Measurements from ENCODE around the gene RTN4RL1. TPM values are rescaled to one million over a fixed set of nuclear protein-coding genes. Genes with fewer than 3 reads are reported as not detected.

The RTN4RL1 gene
- total RNA-seq, 1 donor, result 1.1 TPM

GRCh38 chr17:2009737-2010136 lies 15.4 kb downstream of the RTN4RL1 start:
- Histone ChIP-seq H3K79me2 (ENCODE audit: insufficient read depth, low read length) (no peaks in the 10 kb centered on the region), H4K20me1 (ENCODE audit: insufficient read depth, low read length) (no peaks in the 10 kb centered on the region), H3K36me3 (ENCODE audit: insufficient read depth, low read length) (no peaks in the 10 kb centered on the region), H3K4me3 (ENCODE audit: insufficient read depth, low read length) (no peak overlapping the region), H3K27me3 (ENCODE audit: insufficient read depth, low read length) (no peaks in the 10 kb centered on the region), H3K9me3 (ENCODE audit: low read depth, low read length) (no peaks in the 10 kb centered on the region), H3K27ac (ENCODE audit: low read depth, low read length) (no peak overlapping the region), H3K4me2 (ENCODE audit: insufficient read depth, low read length) (no peak overlapping the region), H2AFZ (ENCODE audit: low read length) (no peak overlapping the region), H3K4me1 (ENCODE audit: insufficient read depth, low read length) (peaks cover 21% of the 10 kb centered on the region)
- peak; percentile 65 for DNase-seq (ENCODE audit: insufficient read length, low spot score, missing footprints)
- TF ChIP-seq CTCF (IDR thresholded peaks at IDR 0.05; ENCODE audit: extremely low read depth, low read depth, low read length), result no peak

GRCh38 chr17:2008332-2009126 lies 16.6 kb downstream of the RTN4RL1 start:
- peak; percentile 65 for DNase-seq (ENCODE audit: insufficient read length, low spot score, missing footprints)
- no peak overlapping the region for H3K4me3 ChIP-seq (ENCODE audit: insufficient read depth, low read length)
- H3K4me1 ChIP-seq (ENCODE audit: insufficient read depth, low read length), result peaks cover 17% of the 10 kb centered on the region
- H3K27ac ChIP-seq (ENCODE audit: low read depth, low read length), result no peak overlapping the region
- no peaks in the 10 kb centered on the region for H3K9me3 ChIP-seq (ENCODE audit: low read depth, low read length)
- H4K20me1 ChIP-seq (ENCODE audit: insufficient read depth, low read length), result no peaks in the 10 kb centered on the region
- TF ChIP-seq CTCF (IDR thresholded peaks at IDR 0.05; ENCODE audit: extremely low read depth, low read depth, low read length), result no peak
- H2AFZ ChIP-seq (ENCODE audit: low read length), result peak overlapping the region; percentile 35
- no peaks in the 10 kb centered on the region for H3K36me3 ChIP-seq (ENCODE audit: insufficient read depth, low read length)
- no peaks in the 10 kb centered on the region for H3K79me2 ChIP-seq (ENCODE audit: insufficient read depth, low read length)
- no peak overlapping the region for H3K4me2 ChIP-seq (ENCODE audit: insufficient read depth, low read length)
- H3K27me3 ChIP-seq (ENCODE audit: insufficient read depth, low read length), result no peaks in the 10 kb centered on the region

- no peaks in the 10 kb centered on the region for H4K20me1 ChIP-seq (ENCODE audit: insufficient read depth, low read length)
- no peak for DNase-seq (ENCODE audit: insufficient read length, low spot score, missing footprints)
- no peak overlapping the region for H3K27ac ChIP-seq (ENCODE audit: low read depth, low read length)
- no peaks in the 10 kb centered on the region for H3K9me3 ChIP-seq (ENCODE audit: low read depth, low read length)
- no peak for TF ChIP-seq CTCF (IDR thresholded peaks at IDR 0.05; ENCODE audit: extremely low read depth, low read depth, low read length)
- H3K36me3 ChIP-seq (ENCODE audit: insufficient read depth, low read length), result no peaks in the 10 kb centered on the region
- no peak overlapping the region for H3K4me3 ChIP-seq (ENCODE audit: insufficient read depth, low read length)
- no peak overlapping the region for H3K4me2 ChIP-seq (ENCODE audit: insufficient read depth, low read length)
- no peak overlapping the region for H2AFZ ChIP-seq (ENCODE audit: low read length)
- H3K79me2 ChIP-seq (ENCODE audit: insufficient read depth, low read length), result no peaks in the 10 kb centered on the region
- peaks cover 2% of the 10 kb centered on the region for H3K4me1 ChIP-seq (ENCODE audit: insufficient read depth, low read length)
- H3K27me3 ChIP-seq (ENCODE audit: insufficient read depth, low read length), result no peaks in the 10 kb centered on the region
Observed at GRCh38 chr17:2004435-2004952, 20.6 kb downstream of the RTN4RL1 start.

GRCh38 chr17:2003525-2003924 lies 21.6 kb downstream of the RTN4RL1 start:
- no peak for DNase-seq (ENCODE audit: insufficient read length, low spot score, missing footprints)
- Histone ChIP-seq H4K20me1 (ENCODE audit: insufficient read depth, low read length) (no peaks in the 10 kb centered on the region), H3K4me2 (ENCODE audit: insufficient read depth, low read length) (no peak overlapping the region), H3K4me1 (ENCODE audit: insufficient read depth, low read length) (peaks cover 5% of the 10 kb centered on the region), H2AFZ (ENCODE audit: low read length) (no peak overlapping the region), H3K36me3 (ENCODE audit: insufficient read depth, low read length) (no peaks in the 10 kb centered on the region), H3K27me3 (ENCODE audit: insufficient read depth, low read length) (no peaks in the 10 kb centered on the region), H3K4me3 (ENCODE audit: insufficient read depth, low read length) (no peak overlapping the region), H3K9me3 (ENCODE audit: low read depth, low read length) (no peaks in the 10 kb centered on the region), H3K27ac (ENCODE audit: low read depth, low read length) (no peak overlapping the region), H3K79me2 (ENCODE audit: insufficient read depth, low read length) (no peaks in the 10 kb centered on the region)
- no peak for TF ChIP-seq CTCF (IDR thresholded peaks at IDR 0.05; ENCODE audit: extremely low read depth, low read depth, low read length)
